ENCODE data around the gene OTOP3.

GRCh38 chr17:74919440-74920305 is 16.0 kb upstream of the OTOP3 start:
- TF ChIP-seq CTCF (IDR thresholded peaks at IDR 0.05) (no peak), POLR2A (IDR thresholded peaks at IDR 0.05) (no peak), POLR2AphosphoS5 (IDR thresholded peaks at IDR 0.05) (no peak), EP300 (IDR thresholded peaks at IDR 0.05) (no peak)
